ENCODE measurements around the gene SCN4B.
"Not testable (repeated sequence)": the region's sequence is repeated elsewhere in the genome, so short reads cannot be mapped to it uniquely, and the experiment has no call there.

Gene SCN4B, protein sequence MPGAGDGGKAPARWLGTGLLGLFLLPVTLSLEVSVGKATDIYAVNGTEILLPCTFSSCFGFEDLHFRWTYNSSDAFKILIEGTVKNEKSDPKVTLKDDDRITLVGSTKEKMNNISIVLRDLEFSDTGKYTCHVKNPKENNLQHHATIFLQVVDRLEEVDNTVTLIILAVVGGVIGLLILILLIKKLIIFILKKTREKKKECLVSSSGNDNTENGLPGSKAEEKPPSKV

GRCh38 chr11:118152552-118153471, at the start of gene SCN4B:
Gene SCN4B (minus strand): TSS chr11:118152823. CDS start chr11:118152673, 150 bp downstream.
- H3K27me3 ChIP-seq (ENCODE audit: control insufficient read depth, insufficient read depth, low read length) = peaks cover 43% of the 10 kb centered on the region
- peak within 1 kb of the TSS; percentile 56 for H3K4me3 ChIP-seq (ENCODE audit: low read length)
- no peaks in the 10 kb centered on the region for H3K4me1 ChIP-seq (ENCODE audit: control insufficient read depth, insufficient read depth, low read length)
- H3K27ac ChIP-seq (ENCODE audit: low read depth, low read length) = no peak within 1 kb of the TSS
- no peaks in the 10 kb centered on the region for H3K36me3 ChIP-seq (ENCODE audit: control insufficient read depth, insufficient read depth, low read length)
- no peak within 1 kb of the TSS for H3K9ac ChIP-seq (ENCODE audit: low read length)

GRCh38 chr11:118201966-118202365, 49.3 kb upstream of the SCN4B start:
- H3K4me1 ChIP-seq (ENCODE audit: control insufficient read depth, insufficient read depth, low read length) = peaks cover 8% of the 10 kb centered on the region
- H3K9ac ChIP-seq (ENCODE audit: low read length) = no peak overlapping the region
- H3K4me3 ChIP-seq (ENCODE audit: low read length) = no peak overlapping the region
- H3K27ac ChIP-seq (ENCODE audit: low read depth, low read length) = no peak overlapping the region
- no peaks in the 10 kb centered on the region for H3K27me3 ChIP-seq (ENCODE audit: control insufficient read depth, insufficient read depth, low read length)
- H3K36me3 ChIP-seq (ENCODE audit: control insufficient read depth, insufficient read depth, low read length) = no peaks in the 10 kb centered on the region

DNA sequence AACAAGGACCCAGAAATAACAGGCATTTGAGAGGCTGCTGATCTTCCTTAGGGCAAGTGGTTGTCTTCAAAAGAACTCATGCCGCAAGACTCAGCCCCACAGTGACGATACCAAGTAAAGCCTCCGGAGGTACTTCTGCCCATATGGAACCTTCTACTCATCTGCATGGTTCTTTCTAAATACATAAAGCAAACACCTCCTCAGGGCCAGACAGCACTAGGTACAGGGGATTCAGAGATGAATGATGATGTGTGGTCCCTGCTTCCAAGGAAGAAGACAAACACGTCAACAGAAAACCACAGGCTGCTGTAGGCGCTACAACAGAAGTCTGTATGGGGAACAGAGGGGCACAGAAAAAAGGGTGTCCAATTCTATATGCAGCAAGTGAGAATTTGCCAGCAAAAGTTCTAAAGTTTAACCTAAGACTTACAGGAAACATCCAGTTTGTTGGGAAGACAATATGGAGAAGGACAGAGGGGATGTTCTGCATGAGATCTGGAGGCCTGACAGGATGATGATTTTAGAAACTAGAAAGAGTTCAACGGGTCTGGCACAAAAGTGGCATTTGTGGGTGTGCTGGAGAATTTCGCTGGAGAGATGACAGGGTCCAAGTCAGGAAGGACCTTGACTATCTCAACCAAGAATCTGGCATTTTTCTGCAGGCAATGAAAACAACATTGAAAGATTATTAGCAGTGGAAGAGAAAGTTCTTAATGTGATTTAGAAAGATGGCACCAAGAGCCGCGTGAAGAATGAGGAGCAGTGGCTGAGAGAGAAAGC, 48.5 kb upstream of the SCN4B start:
- no peaks in the 10 kb centered on the region for H3K36me3 ChIP-seq (ENCODE audit: control insufficient read depth, insufficient read depth, low read length)
- H3K27ac ChIP-seq (ENCODE audit: low read depth, low read length) = no peak overlapping the region

DNA sequence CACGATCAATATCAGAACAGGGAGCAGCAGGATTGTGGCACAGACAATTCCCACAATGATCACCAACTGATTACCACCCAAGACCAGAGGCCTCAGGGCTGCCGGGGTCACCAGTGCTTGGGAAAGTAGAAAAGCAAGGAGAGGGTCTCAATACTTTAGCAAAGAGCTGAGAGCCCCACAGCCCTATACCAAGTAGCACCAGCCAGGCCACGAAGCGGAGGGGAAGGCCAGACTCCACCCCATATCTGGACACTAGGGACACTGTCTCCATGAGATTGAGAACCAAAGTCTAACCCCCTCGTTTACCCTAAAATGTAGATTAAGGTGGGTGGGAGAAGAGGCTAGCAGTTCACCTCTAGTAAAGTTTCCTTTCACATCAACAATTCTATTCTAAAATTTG, 47.9 kb upstream of the SCN4B start:
- no peaks in the 10 kb centered on the region for H3K36me3 ChIP-seq (ENCODE audit: control insufficient read depth, insufficient read depth, low read length)
- H3K9ac ChIP-seq (ENCODE audit: low read length) = no peak overlapping the region
- peaks cover 9% of the 10 kb centered on the region for H3K4me1 ChIP-seq (ENCODE audit: control insufficient read depth, insufficient read depth, low read length)

More for the DNA sequence above, 48.5 kb upstream of the SCN4B start:
- Histone ChIP-seq H3K4me3 (ENCODE audit: low read length) (no peak overlapping the region), H3K27me3 (ENCODE audit: control insufficient read depth, insufficient read depth, low read length) (no peaks in the 10 kb centered on the region), H3K4me1 (ENCODE audit: control insufficient read depth, insufficient read depth, low read length) (peaks cover 8% of the 10 kb centered on the region), H3K9ac (ENCODE audit: low read length) (no peak overlapping the region)

DNA sequence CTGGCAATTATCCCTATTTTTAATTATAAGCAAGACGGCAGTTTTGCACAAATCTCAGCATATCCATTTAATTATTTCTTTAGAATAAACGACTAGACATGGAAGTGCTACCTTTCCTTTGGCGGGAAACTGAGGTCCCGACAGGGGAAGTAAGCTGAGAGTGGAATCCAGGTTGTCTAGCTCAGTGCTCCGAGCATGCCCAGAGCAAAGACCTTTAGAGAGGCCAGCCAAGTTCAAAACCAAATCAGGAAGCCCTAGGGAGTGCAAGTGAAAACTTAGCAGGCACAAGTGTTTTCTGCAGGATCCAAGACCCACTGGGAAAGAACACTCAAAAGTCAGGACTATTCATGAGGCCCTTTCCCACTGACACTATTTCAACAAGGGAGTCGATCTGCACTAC, 46.5 kb upstream of the SCN4B start:
- no peak overlapping the region for H3K27ac ChIP-seq (ENCODE audit: low read depth, low read length)

More for the DNA sequence above, 47.9 kb upstream of the SCN4B start:
- Histone ChIP-seq H3K27me3 (ENCODE audit: control insufficient read depth, insufficient read depth, low read length) (no peaks in the 10 kb centered on the region), H3K4me3 (ENCODE audit: low read length) (no peak overlapping the region), H3K27ac (ENCODE audit: low read depth, low read length) (no peak overlapping the region)

GRCh38 chr11:118198370-118198769, 45.7 kb upstream of the SCN4B start:
- H3K4me1 ChIP-seq (ENCODE audit: control insufficient read depth, insufficient read depth, low read length) = peaks cover 23% of the 10 kb centered on the region
- H3K27me3 ChIP-seq (ENCODE audit: control insufficient read depth, insufficient read depth, low read length) = no peaks in the 10 kb centered on the region
- no peak overlapping the region for H3K9ac ChIP-seq (ENCODE audit: low read length)
- H3K36me3 ChIP-seq (ENCODE audit: control insufficient read depth, insufficient read depth, low read length) = no peaks in the 10 kb centered on the region
- peak overlapping the region; percentile 58 for H3K4me3 ChIP-seq (ENCODE audit: low read length)
- no peak overlapping the region for H3K27ac ChIP-seq (ENCODE audit: low read depth, low read length)

More for the DNA sequence above, 46.5 kb upstream of the SCN4B start:
- Histone ChIP-seq H3K4me3 (ENCODE audit: low read length) (no peak overlapping the region), H3K27me3 (ENCODE audit: control insufficient read depth, insufficient read depth, low read length) (no peaks in the 10 kb centered on the region), H3K4me1 (ENCODE audit: control insufficient read depth, insufficient read depth, low read length) (peaks cover 23% of the 10 kb centered on the region), H3K9ac (ENCODE audit: low read length) (no peak overlapping the region), H3K36me3 (ENCODE audit: control insufficient read depth, insufficient read depth, low read length) (no peaks in the 10 kb centered on the region)

GRCh38 chr11:118194835-118195627, 42.4 kb upstream of the SCN4B start:
- H3K9ac ChIP-seq (ENCODE audit: low read length) = no peak overlapping the region
- H3K4me1 ChIP-seq (ENCODE audit: control insufficient read depth, insufficient read depth, low read length) = peaks cover 23% of the 10 kb centered on the region
- H3K36me3 ChIP-seq (ENCODE audit: control insufficient read depth, insufficient read depth, low read length) = no peaks in the 10 kb centered on the region
- peak overlapping the region; percentile 78 for H3K27ac ChIP-seq (ENCODE audit: low read depth, low read length)
- H3K27me3 ChIP-seq (ENCODE audit: control insufficient read depth, insufficient read depth, low read length) = no peaks in the 10 kb centered on the region
- peak overlapping the region; percentile 30 for H3K4me3 ChIP-seq (ENCODE audit: low read length)

DNA sequence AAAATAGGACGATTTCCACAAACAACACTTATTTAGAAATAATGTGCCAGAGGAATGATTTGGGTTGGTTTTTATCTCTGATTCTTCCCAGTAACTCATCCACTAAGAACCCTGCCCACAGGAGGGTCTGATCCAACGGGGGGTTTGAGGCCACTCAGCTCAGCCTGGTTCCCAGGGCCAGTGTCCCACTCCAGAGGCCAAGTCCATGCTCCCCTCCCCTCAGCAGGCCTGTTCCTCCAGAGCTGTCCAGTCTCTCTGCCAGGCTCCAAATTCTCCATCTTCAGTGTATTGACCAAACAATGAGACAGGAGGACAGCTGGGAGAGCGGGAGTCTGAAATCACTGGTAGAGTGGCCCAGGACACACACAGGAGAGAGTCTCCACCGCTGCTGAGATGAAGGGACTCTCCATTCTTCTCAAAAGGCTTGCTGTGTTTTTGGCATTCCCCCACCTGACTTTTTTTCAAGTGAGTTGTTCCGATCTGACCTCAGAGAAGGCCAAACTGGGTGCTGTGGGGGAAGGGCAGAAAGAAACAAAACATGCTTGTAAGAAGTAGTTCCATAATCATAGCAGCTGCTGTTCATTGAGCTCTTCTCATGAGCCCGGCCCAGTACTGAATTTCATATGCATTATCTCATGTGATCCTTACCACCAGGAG, 41.4 kb upstream of the SCN4B start:
- no peak overlapping the region for H3K4me3 ChIP-seq (ENCODE audit: low read length)
- no peaks in the 10 kb centered on the region for H3K36me3 ChIP-seq (ENCODE audit: control insufficient read depth, insufficient read depth, low read length)
- no peak overlapping the region for H3K27ac ChIP-seq (ENCODE audit: low read depth, low read length)
- no peak overlapping the region for H3K9ac ChIP-seq (ENCODE audit: low read length)
- no peaks in the 10 kb centered on the region for H3K27me3 ChIP-seq (ENCODE audit: control insufficient read depth, insufficient read depth, low read length)
- H3K4me1 ChIP-seq (ENCODE audit: control insufficient read depth, insufficient read depth, low read length) = peaks cover 22% of the 10 kb centered on the region

GRCh38 chr11:118192817-118193216, 40.2 kb upstream of the SCN4B start:
- H3K9ac ChIP-seq (ENCODE audit: low read length); H3K36me3 ChIP-seq (ENCODE audit: control insufficient read depth, insufficient read depth, low read length); H3K4me3 ChIP-seq (ENCODE audit: low read length); H3K27ac ChIP-seq (ENCODE audit: low read depth, low read length); H3K27me3 ChIP-seq (ENCODE audit: control insufficient read depth, insufficient read depth, low read length): not testable (repeated sequence)
- peaks cover 15% of the 10 kb centered on the region for H3K4me1 ChIP-seq (ENCODE audit: control insufficient read depth, insufficient read depth, low read length)

DNA sequence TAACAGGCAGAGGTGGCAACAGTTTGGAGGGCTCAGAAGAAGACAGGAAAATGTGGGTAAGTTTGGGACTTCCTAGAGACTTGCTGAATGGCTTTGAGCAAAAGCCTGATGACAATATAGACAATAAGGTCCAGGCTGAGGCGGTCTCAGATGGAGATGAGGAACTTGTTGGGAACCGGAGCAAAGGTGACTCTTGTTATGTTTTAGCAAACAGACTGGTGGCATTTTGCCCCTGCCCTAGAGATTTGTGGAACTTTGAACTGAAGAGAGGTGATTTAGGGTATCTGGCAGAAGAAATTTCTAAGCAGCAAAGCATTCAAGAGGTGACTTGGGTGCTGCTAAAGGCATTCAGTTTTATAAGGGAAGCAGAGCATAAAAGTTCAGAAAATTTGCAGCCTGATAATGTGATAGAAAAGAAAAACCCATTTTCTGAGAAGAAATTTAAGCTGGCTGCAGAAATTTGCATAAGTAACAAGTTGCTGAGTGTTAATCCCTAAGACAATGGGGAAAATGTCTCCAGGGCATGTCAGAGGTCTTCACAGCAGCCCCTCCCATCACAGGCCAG, 38.4 kb upstream of the SCN4B start:
- H3K27me3 ChIP-seq (ENCODE audit: control insufficient read depth, insufficient read depth, low read length); H3K4me3 ChIP-seq (ENCODE audit: low read length); H3K36me3 ChIP-seq (ENCODE audit: control insufficient read depth, insufficient read depth, low read length); H3K9ac ChIP-seq (ENCODE audit: low read length); H3K27ac ChIP-seq (ENCODE audit: low read depth, low read length): not testable (repeated sequence)
- peaks cover 15% of the 10 kb centered on the region for H3K4me1 ChIP-seq (ENCODE audit: control insufficient read depth, insufficient read depth, low read length)
